Endothelial cell of umbilical vein (primary cell): ENCODE data around the gene CTBP1. TPM values are rescaled to one million over a fixed set of nuclear protein-coding genes. Genes with fewer than 3 reads are reported as not detected.

Experiments used
- BruUV-seq: library from RNA; stranded (reverse); fragments of 400-500 nt; replicated peaks from 2 replicates; lab custom pipeline; 2021; lab: Mats Ljungman, UMichigan
- CTCF ChIA-PET: fragments of 300-600, 350-600 bp; sonication (Branson Sonifier 250); formaldehyde crosslinking; loops from one replicate; lab custom pipeline; 2021; ENCODE audit warnings: antibody characterized with exemption, inconsistent platforms; lab: Charles Lee
- POLR2A ChIA-PET: fragments of 300-600, 350-600 bp; sonication (Branson Sonifier 250); formaldehyde crosslinking; loops from one replicate; lab custom pipeline; 2021; ENCODE audit warnings: antibody characterized with exemption, inconsistent platforms; lab: Charles Lee
- DNase-seq: peaks from one replicate; pipeline ENCODE4 v3.0.0-alpha.2; 2011; ENCODE audit warnings: low read depth, low spot score
- FAIRE-seq: peaks from 2 replicates; lab custom pipeline; 2011; peaks lifted over from hg19 to GRCh38; lab: Jason Lieb, UNC
- H2AFZ ChIP-seq: 2 replicates; pipeline ENCODE4 v1.6.0; 2012; ENCODE audit warnings: low read depth, low read length, control low read depth, inconsistent platforms
- H3K27ac ChIP-seq: 2 replicates; pipeline ENCODE4 v1.5.1; 2011; ENCODE audit warnings: low read depth, mild to moderate bottlenecking, control low read depth, low read length, moderate library complexity; ENCODE audit not compliant: insufficient read depth
- H3K27me3 ChIP-seq, 2 experiments: 2 replicates each; pipeline versions ENCODE4 v1.6.0 to v1.6.1; 2011; ENCODE audit warnings: low read length in 2 of 2, mixed read lengths in 1 of 2; ENCODE audit not compliant: control insufficient read depth in 2 of 2, insufficient read depth in 2 of 2
- H3K36me3 ChIP-seq, 2 experiments: 2 replicates in 1 of 2; 3 replicates in 1 of 2; pipeline ENCODE4 v1.5.1; 2011; ENCODE audit warnings: low read length in 2 of 2, mild to moderate bottlenecking in 1 of 2, moderate library complexity in 1 of 2; ENCODE audit not compliant: control insufficient read depth in 2 of 2, insufficient read depth in 2 of 2; ENCODE audit errors: extremely low read depth in 1 of 2
- H3K4me1 ChIP-seq: 3 replicates; pipeline ENCODE4 v1.5.1; 2011; ENCODE audit warnings: mild to moderate bottlenecking, low read length; ENCODE audit not compliant: control insufficient read depth, insufficient read depth; ENCODE audit errors: extremely low read depth
- H3K4me2 ChIP-seq: 2 replicates; pipeline ENCODE4 v1.6.1; 2011; ENCODE audit warnings: low read length, control low read depth, mixed read lengths; ENCODE audit not compliant: insufficient read depth
- H3K4me3 ChIP-seq, 3 experiments: fragments of 200-600 bp in 1 of 3; sonication (generic), shearing (Covaris generic) in 1 of 3; replicated peaks in 1 of 3; 2 replicates each; pipeline ENCODE4 v1.5.1; 2011 to 2016; ENCODE audit warnings: control low read depth in 3 of 3, low read length in 3 of 3, mild to moderate bottlenecking in 2 of 3, inconsistent platforms in 1 of 3, low read depth in 1 of 3, moderate library complexity in 1 of 3; ENCODE audit not compliant: insufficient read depth in 1 of 3
- H3K79me2 ChIP-seq: 2 replicates; pipeline ENCODE4 v1.6.0; 2012; ENCODE audit warnings: low read length, inconsistent platforms; ENCODE audit not compliant: control insufficient read depth, insufficient read depth
- H3K9ac ChIP-seq: replicated peaks from 2 replicates; pipeline ENCODE3; 2011; ENCODE audit warnings: low read length, control low read depth; ENCODE audit not compliant: insufficient read depth; ENCODE audit errors: extremely low read depth
- H3K9me1 ChIP-seq: replicated peaks from 3 replicates; pipeline ENCODE4 v1.6.0; 2011; ENCODE audit warnings: mild to moderate bottlenecking, low read length; ENCODE audit not compliant: control insufficient read depth, insufficient read depth; ENCODE audit errors: extremely low read depth
- H3K9me3 ChIP-seq: replicated peaks from 2 replicates; pipeline ENCODE4 v1.5.1; 2012; ENCODE audit warnings: low read length, inconsistent platforms; ENCODE audit not compliant: control insufficient read depth, insufficient read depth
- H4K20me1 ChIP-seq: replicated peaks from 2 replicates; pipeline ENCODE3; 2011; ENCODE audit warnings: mild to moderate bottlenecking, low read length; ENCODE audit not compliant: control insufficient read depth, insufficient read depth; ENCODE audit errors: extremely low read depth
- CTCF ChIP-seq, 2 donors: IDR thresholded peaks; 1 replicate in 1 of 2; 2 replicates in 1 of 2; pipeline ENCODE4 v1.5.1; 2011; ENCODE audit warnings: low read length in 2 of 2, mild to moderate bottlenecking in 2 of 2, moderate library complexity in 2 of 2, control low read depth in 1 of 2, inconsistent platforms in 1 of 2, low read depth in 1 of 2; ENCODE audit not compliant: insufficient read depth in 1 of 2; ENCODE audit errors: extremely low read depth in 1 of 2
- EZH2 ChIP-seq: IDR thresholded peaks from 2 replicates; pipeline ENCODE4 v1.6.1; 2012; ENCODE audit warnings: borderline replicate concordance, low read depth, mild to moderate bottlenecking, moderate library complexity, low read length, inconsistent platforms; ENCODE audit not compliant: severe bottlenecking
- GATA2 ChIP-seq: IDR thresholded peaks from 2 replicates; pipeline ENCODE4 v1.7.0; 2011; ENCODE audit warnings: low read depth, mild to moderate bottlenecking, moderate library complexity, mixed read lengths, low read length; ENCODE audit not compliant: insufficient read length, insufficient read depth
- MYC ChIP-seq: IDR thresholded peaks from one replicate; pipeline ENCODE4 v1.6.1; 2011; ENCODE audit warnings: mild to moderate bottlenecking, low read depth, low read length
- POLR2AphosphoS5 ChIP-seq: IDR thresholded peaks from 2 replicates; pipeline ENCODE4 v1.6.1; 2012; ENCODE audit warnings: low read depth, mild to moderate bottlenecking, control low read depth, low read length, moderate library complexity; ENCODE audit not compliant: insufficient read depth
- dilution Hi-C: fragments of 300-500 bp; cut with MboI; formaldehyde crosslinking; loops from one replicate; pipeline ENCODE4 v1.15.0; 2019; ENCODE audit warnings: low sequenced_read_pairs; ENCODE audit not compliant: extremely low pct_ligation_motif_present
- intact Hi-C: fragments of 100-400 bp; cut with micrococcal nuclease; formaldehyde crosslinking; loops from one replicate; pipeline ENCODE4 v1.10.0; 2022
- polyA plus RNA-seq, 4 experiments: library from polyadenylated mRNA; depleted of rRNA in 3 of 4; stranded (reverse) in 3 of 4; unstranded in 1 of 4; fragments of >200 nt; gene quantifications; 2 replicates each; pipeline versions ENCODE4 v1.2.1 to v1.2.3, GENCODE V29; 2011 to 2012; ENCODE audit warnings: missing spikeins in 1 of 4
- total RNA-seq: library from RNA; stranded (reverse); gene quantifications from 2 replicates; pipeline ENCODE4 v1.2.3, GENCODE V29; 2021
- TF ChIP-seq, protein P1 (sequence below): IDR thresholded peaks from 2 replicates; pipeline ENCODE4 v1.6.1; 2011; ENCODE audit not compliant: insufficient read depth, insufficient read length

The CTBP1 gene
- total and polyA plus RNA-seq, 2 donors (not counting 3 experiments of a cell fraction or from before 2014, with no cell fraction given), result 165 to 167 TPM

- FAIRE-seq, result no peak
- H3K79me2 ChIP-seq, result no peaks in the 10 kb centered on the region
- no peaks in the 10 kb centered on the region for H3K36me3 ChIP-seq
- no peak within 1 kb of the TSS for H3K4me3 ChIP-seq
- H3K27ac ChIP-seq, result no peak within 1 kb of the TSS
- H3K9me3 ChIP-seq, result no peaks in the 10 kb centered on the region
- H3K9ac ChIP-seq, result no peak within 1 kb of the TSS
- dilution Hi-C loops, result no loop called here
- H2AFZ ChIP-seq, result no peak within 1 kb of the TSS
- peak; percentile 62 for TF ChIP-seq EZH2
- no peak for TF ChIP-seq CTCF (IDR thresholded peaks at IDR 0.05; ENCODE audit: extremely low read depth in 1 of 2, insufficient read depth in 1 of 2, low read depth in 1 of 2, low read length in 2 of 2)
- no peak for TF ChIP-seq POLR2AphosphoS5
- TF ChIP-seq MYC, result no peak
- TF ChIP-seq GATA2, result no peak
- TF ChIP-seq, protein P1, sequence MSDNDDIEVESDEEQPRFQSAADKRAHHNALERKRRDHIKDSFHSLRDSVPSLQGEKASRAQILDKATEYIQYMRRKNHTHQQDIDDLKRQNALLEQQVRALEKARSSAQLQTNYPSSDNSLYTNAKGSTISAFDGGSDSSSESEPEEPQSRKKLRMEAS, result no peak
- ChIA-PET POLR2A (no interaction called here), CTCF (interaction anchor here (1.2 to 1.3 kb wide), 3 partner anchors 14 to 96 kb away, joined by 3 to 4 read pairs (median 4); no protein-coding TSS in a partner anchor)
- H4K20me1 ChIP-seq, result no peaks in the 10 kb centered on the region
- no peaks in the 10 kb centered on the region for H3K9me1 ChIP-seq
- H3K4me2 ChIP-seq, result no peak within 1 kb of the TSS
- no TSS peak for BruUV-seq
- H3K4me1 ChIP-seq, result peaks cover 2% of the 10 kb centered on the region
- intact Hi-C loops, result no loop called here
- peaks cover 33 to 35% of the 10 kb centered on the region in 2 experiments for H3K27me3 ChIP-seq
- DNase-seq, result no peak
These were observed 76.6 kb downstream of the CTBP1 start, which contains the start of gene SPON2 for GRCh38 chr4:1172228-1172851. Gene SPON2, minus strand, starts transcription at chr4:1172583.
